Activated effector memory CD4-positive, alpha-beta T cell treated with Interleukin-2 at 50 U/mL for 16 hours (primary cell): ENCODE data around the gene DNAJC16.
"Not testable (repeated sequence)": the region's sequence is repeated elsewhere in the genome, so short reads cannot be mapped to it uniquely, and the experiment has no call there.

Source experiments
- DNase-seq: peaks from one replicate; pipeline ENCODE4 v3.0.0-alpha.2; 2020

The DNAJC16 gene

DNA sequence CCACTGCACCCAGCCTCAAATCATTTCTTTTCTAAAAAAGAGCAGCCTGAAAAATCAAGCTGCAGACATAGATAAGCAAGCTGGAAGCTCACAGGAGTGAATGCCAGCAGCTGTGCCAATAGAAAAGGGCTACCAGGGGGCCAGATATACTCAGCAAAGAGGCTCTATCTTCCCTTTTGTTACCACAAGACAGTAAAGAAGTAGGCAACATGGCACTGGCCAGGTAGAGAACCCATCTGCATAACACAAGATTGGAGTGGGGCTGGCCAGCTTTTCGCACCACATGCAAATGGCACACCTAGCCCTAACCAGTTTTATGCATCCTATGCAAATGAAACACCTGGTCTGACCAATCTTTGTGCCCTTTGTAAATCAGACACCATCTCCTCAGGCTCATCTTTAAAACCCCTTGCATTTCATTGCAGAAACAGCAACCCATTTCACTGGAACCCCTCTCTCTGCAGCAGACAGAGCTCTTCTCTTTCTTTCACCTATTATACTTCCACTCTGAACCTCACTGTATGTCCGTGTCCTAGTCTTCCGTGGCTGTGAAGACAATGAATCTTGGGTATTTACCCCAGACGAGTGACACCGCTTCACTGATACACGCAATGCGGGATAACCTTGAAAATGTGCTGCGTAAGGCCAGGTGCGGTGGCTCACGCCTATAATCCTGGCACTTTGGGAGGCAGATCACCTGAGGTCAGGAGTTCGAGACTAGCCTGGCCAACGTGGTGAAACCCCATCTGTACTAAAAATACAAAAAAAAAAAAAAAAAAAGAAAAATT is 17.8 kb upstream of the DNAJC16 start:
- DNase-seq, result no peak

DNA sequence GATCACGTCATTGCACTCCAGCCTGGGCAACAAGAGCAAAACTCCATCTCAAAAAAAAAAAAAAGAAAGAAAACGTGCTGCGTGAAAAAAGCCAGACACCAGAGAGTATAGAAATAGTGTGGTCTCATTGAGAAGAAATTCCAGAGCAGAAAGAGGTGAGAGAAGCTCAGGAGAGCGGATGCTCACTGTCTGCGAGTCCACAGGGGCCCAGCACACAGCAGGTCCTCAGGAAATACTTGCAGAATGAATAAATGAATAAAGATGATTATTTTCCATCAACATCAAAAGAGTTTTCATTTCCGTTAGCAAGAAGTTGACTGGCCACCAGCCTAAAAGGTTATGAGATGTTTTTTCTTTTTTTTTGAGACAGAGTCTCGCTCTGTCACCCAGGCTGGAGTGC is 17.1 kb upstream of the DNAJC16 start:
- DNase-seq, result no peak

DNA sequence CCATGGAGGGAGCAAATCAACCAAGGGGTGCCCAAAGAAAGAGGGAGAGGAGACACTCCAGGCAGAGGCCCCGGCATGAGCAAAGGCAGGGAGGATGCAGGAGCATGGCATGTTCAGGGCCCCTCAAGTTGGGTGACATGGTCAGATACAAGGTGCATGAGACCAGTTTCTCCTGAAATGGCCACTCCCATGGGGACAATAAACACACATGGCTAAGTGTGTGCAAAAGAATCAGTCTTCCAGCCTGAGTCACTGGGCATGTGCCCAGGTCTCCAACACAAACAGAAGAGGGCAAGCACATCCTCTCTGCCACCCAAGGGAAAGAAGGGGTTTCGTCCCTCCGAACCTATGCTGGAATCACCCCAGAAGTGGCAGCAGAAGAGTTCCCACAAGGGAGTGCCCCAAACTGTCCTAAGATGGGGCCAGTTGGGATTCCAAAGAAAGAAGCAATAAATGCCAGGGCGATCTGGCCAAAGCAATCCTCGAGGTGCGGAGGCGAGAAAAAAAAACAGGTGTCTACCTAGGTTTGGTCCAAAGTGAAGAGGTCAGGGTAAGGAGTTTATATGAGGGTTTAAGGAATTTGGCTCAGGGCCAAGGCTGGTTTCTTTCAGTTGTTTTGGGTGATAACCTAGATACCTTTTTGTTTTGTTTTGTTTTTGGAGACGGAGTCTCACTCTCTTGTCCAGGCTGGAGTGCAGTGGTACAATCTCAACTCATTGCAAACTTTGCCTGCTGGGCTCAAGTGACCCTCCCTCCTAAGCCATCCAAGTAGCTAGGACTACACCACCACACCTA is 15.8 kb upstream of the DNAJC16 start:
- DNase-seq, result no peak

DNA sequence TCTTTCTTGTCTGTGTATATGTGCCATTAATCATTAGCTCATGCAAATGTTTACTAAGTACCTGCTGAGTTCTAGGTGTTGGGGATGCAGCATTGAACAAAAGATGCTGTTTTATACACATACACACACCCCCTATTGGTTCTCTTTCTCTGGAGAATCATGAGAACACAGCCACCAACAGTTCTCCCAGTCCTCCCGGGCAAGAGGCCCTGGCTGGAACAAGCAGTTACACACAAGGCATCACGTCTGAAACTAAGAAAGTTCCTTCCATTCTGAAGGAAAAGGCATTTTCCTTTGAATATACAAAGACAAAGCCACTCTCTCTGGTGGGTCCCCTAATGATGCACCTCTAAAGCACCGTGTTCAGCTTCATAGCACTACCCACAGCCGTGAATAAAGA is 13.5 kb upstream of the DNAJC16 start:
- no peak for DNase-seq

DNA sequence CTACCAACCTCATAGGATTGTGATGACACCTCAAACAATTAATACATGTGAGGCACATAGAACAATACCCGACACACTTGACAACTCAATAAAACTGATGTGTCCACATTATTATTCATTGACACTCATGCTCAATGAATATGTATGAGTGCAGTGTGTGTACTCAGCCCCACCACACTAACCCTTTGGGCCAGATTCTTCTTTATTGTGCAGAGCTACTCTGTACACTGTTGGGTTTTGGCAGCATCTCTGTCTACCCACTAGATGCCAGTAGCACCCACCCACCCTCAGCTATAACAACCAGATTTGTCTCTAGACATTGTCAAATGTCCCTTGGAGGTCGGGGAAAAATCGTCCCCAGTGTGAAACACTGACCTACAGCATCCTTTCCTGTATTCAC is 12.7 kb upstream of the DNAJC16 start:
- no peak for DNase-seq

DNA sequence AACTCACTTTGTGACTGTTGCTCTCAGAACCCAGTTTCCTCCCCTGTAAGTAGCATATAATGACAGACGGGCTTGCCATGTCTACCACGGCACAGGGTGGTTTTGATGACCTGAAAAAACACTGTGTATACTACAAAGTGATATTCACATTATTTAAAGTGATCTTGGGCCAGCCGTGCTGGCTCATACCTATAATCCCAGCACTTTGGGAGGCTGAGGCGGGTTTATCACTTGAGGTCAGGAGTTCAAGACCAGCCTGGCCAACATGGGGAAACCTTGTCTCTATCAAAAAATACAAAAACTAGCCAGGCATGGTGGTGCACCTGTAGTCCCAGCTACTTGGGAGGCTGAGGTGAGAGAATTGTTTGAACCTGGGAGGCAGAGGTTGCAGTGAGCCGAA is 12.1 kb upstream of the DNAJC16 start:
- DNase-seq, result not testable (repeated sequence)

DNA sequence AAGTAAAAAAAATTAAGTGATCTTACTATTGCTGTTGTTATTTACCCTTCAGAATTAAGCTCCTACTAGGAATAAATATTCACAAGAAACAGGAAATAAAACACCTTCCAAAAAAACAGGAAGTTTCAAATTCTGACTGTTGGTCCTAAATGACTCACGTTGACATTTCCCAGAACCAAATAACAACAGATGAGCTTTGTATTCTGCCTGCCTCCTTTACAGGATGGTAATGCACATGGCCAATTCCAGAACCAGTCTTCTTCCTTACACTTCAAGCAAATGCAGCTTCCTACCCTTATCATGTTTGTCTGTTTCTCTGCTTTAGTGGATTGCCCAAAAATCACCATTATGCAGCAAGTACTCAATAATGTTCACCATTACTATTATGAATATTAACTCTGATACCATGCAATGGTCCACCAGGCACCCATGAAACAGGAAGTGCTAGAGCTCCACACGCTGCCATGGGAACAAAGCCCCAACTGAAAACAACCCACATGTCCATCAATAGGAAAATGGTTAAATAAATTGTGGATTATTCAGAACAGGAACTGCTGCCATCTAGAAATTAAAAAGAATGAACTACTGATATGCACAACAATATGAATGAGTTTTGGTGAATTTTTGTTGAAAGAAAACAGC is 11.5 kb upstream of the DNAJC16 start:
- no peak for DNase-seq

DNA sequence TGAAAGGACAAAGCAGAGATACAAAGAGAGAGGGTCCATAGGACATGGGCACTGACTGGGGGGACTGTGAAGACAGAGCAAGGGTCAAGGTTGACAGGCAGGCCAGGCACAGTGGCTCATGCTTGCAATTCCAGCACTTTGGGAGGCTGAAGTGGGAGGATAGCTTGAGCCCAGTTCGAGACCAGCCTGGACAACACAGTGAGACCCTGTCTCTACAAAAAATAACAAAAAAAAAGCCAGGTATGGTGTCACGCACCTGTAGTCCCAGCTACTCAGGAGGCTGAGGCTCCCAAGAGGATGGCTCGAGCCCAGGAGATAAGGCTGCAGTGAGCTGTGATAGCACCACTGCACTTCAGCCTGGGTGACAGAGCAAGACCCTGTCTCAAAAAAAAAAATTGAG is 7.0 kb upstream of the DNAJC16 start:
- DNase-seq, result no peak

DNA sequence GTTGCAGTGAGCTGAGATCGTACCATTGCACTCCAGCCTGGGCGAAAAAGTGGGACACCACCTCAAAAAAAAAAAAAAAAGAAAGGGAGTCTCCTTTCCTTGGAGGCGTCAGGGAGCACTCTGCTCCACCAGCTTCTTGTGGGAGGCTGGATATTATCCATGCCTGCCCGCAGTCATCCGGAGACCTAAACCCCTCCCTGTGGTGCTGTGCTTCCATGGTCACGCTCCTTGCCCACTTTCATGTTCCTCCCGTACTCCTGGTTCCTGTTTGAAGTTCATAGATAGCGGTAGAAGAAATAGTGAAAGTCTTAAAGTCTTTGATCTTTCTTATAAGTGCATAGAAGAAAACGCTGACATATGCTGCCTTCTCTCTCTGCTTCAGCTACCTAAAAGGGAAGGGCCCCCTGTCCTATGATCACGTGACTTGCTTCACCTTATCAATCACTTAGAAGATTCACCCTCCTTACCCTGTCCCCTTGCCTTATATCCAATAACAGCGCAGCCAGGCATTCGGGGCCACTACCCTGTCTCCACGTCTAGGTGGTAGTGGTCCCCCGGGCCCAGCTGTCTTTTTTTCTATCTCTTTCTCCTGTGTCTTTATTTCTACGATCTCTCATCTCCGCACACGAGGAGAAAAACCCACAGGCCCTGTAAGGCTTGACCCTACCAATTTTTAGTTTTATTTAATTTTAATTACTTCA is 5.3 kb upstream of the DNAJC16 start:
- not testable (repeated sequence) for DNase-seq

DNA sequence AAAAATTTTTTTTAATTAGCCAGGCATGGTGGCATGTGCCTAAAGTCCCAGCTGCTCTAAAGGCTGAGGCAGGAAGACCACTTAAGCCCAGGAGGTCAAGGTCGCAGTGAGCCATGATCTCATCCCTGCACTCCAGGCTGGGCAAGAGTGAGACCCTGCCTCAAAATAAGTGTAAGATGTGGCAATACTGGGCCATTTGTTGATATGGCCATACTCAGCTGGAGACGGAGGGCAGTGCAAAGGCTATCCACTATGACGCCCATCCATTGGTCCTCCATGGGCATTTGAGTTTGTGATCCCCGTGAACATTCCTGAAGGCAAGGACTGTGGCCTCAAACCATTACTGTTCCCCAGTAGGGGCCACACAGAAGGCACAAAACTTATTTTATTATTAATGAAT is 4.1 kb upstream of the DNAJC16 start:
- DNase-seq, result no peak

DNA sequence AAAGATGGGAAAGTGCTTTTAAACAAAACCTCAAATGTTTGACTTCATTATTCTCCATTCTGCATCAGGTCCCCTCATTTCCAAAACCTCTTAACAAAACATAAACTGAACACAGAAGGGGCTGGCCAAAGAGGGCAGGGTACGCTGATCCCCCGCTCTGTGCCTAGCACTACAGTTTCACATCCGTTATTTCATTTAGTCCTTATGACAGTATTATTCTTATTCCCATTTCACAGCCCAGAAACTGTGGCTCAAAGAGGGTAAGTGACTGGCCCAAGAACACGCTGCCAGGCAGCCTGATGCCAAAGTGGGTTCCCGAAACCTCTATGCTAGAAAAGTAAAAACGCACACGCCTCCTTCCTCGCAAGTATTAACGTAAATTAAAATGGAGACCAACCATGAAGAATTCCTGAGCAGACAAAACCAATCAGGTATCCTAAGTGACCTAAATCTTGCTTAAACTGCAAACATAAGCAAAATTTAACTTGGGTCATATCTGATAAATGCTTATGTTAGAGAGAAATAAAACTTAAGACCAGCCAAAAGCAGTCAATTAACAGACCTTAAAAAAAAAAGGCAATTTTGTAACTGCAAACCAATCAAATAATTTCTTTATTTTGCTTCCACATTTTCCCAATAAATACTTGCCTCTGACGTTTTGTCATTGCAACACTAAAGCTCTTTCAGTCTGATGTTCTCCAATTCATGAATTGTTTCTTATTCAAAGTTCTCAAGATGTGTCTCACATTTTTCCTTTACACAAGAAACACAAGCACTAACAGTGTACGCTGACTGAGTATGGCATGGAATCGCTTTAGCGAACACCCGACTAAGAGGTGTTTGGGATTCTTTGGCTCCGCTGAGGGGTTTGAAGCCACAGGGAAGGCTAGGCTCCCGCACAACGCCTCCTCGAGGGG is 3.3 kb upstream of the DNAJC16 start:
- DNase-seq, result no peak

DNA sequence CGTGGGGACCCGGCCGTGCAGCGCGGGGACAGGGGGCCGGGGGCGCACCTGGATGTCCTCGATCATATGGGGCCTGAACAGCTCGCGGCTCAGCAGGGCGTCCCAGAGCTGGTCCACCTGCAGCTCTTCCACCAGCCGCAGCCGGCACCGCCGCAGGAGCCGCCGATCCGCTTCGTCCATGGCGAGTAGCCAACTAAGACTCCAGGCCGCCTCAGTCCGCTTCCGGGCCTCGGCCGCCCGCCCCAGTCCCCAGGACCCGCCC is 2.7 kb upstream of the DNAJC16 start, which contains the start of gene CASP9:
TSS of gene CASP9 (minus strand) at position 195 of the 262 bp plus-strand sequence. CDS start at position 180, 15 bp downstream.
- DNase-seq, result no peak

DNA sequence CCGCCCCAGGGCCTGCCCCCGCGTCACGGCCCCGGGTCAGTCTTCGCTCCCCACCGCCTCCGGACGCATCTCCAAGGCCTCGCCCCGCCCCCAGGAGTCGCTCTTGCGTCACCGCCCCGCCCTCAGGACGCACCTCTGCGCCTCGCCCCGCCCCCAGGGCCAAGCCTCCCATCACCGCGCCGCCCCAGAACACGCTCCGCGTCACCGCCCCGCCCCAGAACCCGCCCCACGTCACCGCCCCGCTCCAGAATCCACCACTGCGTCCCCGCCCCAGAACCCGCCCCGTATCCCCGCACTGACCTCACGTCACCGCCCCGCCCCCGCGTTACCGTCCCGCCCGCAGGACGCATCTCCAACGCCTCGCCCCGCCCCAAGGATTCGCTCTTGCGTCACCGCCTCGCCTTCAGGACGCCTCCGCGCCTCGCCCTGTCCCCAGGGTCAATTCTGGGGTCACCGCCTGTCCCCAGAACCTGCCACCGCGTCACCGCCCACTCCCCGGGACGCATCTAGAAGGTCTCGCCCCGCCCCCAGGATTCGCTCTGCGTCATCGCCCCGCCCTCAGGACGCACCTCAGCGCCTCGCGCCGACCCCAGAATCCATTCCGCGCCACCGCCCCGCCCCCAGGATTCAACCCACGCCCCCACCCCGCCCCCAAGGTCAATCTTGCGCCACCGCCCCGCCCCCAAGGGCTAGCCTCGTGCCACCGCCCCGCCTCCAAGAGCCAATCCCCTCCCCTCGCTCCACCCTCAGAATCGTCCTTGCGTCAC is 2.2 kb upstream of the DNAJC16 start:
- peak; percentile 99 for DNase-seq

DNA sequence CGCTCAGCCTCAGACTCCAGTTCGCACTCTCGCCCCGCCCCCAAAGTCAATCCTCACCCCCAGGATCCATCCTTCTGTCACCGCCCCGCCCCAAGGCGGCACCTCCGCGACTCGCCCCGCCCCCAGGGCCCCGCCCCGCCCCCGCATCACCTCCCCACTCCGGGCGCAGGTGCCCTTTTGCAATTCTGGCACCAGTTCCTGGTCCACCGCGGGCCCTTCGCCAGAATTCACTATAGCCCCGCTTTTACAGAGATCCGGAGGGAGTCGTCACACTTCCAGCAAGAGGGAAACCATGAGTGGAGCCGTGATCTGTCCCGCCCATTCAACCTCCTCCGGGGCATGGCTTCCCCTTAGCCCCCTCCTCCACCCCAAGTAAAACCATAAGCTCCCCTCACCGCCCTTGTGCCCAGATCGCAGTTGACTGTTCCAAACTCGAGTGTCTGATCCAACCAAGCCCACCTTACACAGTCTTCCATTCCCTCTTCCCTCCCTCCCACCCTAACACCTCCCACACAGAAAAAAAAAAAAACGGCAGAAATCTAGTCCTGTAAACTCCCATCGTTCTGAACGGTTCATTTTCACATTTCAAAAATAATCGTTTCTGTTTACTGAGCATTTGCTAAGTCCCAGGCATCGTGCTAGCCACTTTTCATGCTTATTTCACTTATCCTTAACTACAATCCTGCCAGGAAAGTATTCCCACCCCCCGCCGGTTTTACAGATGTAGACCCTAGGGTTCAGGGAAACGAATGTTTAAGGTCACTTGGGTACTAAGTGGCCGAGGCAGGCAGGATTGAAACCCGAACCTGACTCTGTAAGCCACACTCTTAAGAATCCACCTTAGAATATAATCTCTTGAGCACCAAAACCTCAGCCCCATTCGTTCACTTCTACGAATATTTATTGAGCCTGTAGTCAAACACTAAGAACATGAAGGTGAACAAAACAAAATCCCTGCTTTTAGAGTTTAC is 1.3 kb upstream of the DNAJC16 start:
- DNase-seq, result no peak

DNA sequence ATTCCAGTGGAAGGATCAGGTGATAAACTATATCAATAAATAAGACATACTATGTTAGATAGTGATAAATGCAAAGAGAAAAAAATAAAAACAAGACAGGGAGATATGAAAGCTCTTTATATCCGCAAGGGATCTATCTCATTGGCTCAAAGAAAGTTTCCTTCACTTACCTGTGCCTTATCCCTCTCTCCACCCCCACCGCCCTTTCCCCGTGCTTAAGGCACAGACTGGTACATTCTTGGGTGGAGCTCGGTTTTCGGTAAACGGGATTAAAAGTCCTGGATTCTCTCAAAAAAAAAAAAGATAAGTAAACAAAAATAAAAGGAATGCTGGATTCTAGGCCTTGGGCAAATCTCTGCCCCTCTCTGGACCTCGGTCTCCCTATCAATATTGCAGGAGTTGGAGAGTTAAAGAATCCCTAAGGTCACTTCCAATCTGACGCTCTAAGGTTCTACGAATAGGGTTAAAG is 593 bp upstream of the DNAJC16 start:
- DNase-seq, result no peak

DNA sequence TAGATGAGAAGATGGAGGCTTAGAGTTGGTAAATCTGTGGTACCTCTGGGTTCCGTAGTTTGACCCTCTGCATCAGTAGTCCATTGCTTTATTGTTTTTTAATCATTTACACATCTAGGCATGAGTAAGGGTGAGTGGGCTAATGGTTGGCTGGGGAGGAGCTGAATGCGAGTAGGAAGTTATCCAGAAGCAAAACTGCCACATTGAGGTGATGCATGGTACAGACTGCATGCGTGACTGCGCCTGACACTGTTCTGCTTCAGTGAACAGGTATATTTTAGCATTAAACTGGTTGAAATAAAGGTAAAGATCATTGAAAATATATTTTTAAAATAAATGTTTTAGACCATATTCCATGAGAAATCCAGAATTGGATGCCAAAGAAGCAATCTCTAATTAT is 4.4 kb downstream of the DNAJC16 start:
- no peak for DNase-seq

DNA sequence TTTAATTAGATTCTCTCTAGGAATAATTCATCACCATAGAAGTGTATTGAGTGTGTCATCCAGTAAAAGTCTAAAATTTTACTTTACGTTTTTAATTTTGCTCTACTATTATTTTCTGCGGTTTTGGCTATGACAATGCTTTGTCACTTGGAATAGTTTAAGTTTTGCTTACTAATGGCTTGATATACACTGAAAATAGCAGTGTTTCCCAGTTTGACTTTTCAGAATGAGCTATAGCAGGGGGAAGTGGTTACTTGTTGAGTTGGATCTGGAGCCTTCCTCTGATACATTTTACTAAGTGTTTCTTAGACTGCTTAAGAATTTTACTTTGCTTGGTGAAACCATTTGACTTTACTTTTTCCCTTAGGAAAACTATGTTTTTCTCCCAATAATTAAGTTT is 5.0 kb downstream of the DNAJC16 start:
- no peak for DNase-seq

DNA sequence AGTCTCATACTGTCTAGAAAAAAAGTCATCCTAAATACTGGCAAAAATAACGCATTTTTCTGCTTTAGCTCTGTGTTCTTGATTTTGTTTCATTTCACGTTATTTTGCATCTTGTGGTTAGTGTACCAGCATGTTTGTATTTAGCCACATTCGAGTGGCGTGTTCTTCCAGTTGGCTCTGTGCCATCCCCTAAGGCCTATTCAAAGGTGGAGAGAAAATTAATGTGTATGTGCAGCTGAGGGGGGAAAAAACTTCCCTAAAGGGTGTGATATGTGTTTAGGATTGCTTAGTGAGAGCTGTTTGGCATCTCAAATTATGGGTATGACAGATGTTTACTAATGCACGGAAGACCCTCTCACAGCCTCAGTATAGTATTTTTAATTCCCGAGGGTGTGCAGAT is 12.1 kb downstream of the DNAJC16 start:
- DNase-seq, result no peak

DNA sequence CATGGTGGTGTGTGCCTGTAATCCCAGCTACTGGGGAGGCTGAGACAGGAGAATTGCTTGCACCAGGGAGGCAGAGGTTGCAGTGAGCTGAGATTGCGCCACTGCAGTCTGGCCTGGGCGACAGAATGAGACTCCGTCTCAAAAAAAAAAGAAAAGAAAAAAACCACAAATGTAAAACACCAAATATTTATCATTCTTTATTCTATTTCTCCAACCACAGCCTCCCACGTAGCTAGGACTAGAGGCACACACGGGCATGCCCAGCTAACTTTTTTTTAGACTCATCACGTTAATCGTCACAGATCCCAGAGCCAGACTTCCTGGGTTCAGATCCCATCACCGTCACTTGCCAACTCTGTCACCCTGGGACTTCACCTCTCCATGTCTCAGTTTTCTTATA is 13.5 kb downstream of the DNAJC16 start:
- no peak for DNase-seq

DNA sequence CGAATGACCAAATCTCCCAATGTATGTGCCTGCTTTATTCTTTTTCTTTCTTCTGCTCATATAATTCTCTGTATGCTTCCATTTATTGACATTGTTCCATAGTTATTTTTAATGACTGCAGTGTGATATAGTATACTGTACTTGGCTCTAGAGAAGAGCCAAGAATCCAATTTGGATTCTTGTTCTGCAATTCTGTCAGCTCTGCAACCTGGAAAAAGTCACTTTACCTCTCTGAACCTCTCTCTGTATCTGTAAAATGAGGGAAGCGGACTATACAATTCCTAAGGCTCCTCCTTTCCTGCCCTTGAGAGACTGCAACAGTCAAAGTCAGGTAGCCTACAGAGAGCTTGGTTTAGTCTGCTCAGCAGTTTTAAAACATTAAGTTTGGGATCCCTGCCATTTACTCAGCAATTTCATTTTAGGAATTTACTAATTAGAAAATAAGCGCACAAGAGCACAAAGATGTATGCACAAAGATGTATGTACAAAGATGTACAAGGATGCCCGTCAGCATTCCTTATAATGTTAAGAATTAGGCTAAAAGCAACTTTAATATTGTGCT is 14.7 kb downstream of the DNAJC16 start:
- no peak for DNase-seq
